HG02884 (cell line): Measurements from ENCODE around the gene RAB44.

Source experiments
- ATAC-seq: cut with Tn5 transposase; IDR thresholded peaks from one replicate; pipeline ENCODE4 v1.9.1; 2021; ENCODE audit warnings: mild to moderate bottlenecking, moderate library complexity; ENCODE audit not compliant: unreplicated experiment

The RAB44 gene

DNA sequence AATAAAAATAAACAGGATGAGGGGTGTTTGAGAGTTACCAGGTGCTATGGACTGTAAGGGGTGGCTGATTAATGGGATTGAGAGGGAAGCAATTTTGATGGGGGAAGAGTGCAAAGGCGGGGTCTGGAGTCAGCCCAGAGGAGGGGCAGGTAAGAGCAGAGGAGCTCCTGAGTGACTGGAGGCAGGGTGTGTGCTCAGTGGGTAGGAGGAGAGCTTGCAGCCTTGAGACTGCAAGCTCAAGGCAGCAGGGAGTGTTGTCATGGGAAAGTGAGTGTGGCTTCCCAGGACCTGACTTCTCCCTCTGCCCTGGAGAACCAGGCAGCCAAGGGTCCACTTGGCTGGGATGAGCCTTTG lies 54.2 kb downstream of the RAB44 start:
- no peak for ATAC-seq

DNA sequence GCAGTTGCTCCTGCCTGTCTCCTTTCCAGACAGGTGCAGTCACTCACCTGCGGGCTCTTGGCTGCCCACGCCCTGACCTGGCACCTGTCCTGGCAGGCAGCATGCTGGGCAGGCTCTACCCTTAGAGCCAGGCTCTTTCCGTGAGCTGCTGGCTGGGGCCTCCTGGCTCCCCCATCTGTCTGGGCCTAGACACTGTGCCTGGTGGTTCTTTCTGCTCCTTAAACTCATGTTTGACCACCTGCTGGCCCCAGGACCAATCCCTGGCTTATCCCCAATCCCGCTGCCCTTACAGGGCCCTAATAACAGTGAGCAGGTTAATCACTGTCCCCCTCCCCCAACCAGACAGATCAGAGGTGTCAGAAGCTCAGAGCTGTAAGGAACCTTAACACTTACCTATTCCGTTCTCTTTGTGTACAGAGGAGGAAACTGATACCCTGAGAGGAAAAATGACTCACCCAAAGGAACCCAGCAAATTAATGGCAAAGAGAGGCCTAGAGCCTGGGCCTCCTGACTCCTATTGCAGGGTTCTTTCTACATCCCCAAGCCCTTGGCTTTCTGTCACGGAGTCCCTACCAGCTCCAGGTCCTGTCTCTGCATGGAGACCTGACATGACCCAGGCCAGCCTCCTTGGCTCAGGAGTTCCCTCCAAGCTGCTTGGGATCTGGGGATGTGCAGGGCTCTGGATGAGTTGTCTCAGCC lies 54.7 kb downstream of the RAB44 start:
- ATAC-seq = no peak

DNA sequence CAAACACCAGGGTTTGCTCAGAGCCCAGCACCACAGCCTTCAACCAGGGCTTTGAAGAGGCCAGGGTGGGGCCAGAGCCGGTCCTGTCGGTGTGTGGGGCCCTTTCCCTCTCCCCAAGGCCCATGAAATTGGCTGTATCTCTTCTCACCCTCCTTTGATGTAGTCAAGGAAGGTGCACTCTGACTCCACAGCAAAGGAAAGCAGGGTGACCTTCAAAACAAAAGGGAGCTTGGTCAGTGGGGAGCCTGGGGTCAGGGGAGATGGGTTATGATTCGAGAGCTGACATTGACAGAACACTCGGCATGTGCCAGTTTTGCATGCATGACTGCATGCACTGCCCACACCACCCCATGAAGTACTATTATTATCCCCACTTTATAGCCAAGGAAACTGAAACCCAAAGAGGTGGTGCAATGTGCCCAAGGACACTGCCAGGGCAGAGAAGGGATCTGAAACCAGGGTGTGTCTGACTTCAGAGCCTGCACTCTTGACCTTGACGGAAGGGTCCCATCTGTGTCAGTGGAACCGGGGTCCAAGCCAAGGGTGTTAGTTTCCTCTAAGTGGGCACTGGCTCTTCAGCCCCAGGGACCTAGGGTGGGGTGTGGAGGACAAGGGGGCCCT lies 55.4 kb downstream of the RAB44 start:
- no peak for ATAC-seq

GRCh38 chr6:36753671-36754405 lies 56.2 kb downstream of the RAB44 start:
- ATAC-seq = no peak

GRCh38 chr6:36754582-36755434 lies 57.2 kb downstream of the RAB44 start:
- no peak for ATAC-seq

GRCh38 chr6:36755435-36756348 lies 58.1 kb downstream of the RAB44 start:
- peak; percentile 44 for ATAC-seq

DNA sequence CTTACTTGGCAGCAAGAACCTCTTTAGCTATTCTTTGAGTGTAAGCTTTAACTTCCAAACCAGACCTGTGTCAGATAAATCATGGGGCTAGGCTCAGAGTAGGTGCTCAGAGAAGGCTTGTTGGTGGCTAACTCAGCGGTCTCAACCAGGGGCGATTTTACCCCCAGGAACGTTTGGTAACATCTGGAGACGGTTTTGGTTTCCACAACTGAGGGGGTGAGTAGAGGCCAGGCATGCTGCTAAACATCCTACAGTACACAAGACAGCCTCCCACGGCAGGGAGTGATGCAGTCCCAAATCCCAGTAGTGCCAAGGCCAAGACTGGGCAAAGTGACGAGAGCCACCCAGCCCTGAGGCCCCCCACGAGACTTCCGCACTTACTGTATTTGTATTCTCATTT lies 59.2 kb downstream of the RAB44 start:
- ATAC-seq = no peak

DNA sequence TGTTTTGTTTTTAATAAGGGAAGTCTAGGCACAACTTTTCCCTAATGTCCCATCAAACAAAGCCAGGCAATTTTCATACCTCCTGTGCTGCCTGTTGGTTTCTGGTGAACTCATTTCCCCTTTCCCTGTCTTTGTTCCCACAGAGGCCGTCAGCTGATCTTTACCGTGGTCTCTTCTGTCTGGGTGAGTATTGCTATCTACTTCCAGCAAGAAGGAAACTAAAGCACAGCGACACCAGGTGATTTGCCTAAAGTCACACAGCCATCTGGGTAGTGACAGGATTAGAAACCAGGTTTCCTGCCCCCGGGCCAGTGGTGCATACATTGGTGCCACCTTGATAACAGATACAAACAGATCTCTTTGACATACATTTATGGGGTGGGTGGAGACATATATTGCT lies 59.6 kb downstream of the RAB44 start:
- ATAC-seq = no peak

DNA sequence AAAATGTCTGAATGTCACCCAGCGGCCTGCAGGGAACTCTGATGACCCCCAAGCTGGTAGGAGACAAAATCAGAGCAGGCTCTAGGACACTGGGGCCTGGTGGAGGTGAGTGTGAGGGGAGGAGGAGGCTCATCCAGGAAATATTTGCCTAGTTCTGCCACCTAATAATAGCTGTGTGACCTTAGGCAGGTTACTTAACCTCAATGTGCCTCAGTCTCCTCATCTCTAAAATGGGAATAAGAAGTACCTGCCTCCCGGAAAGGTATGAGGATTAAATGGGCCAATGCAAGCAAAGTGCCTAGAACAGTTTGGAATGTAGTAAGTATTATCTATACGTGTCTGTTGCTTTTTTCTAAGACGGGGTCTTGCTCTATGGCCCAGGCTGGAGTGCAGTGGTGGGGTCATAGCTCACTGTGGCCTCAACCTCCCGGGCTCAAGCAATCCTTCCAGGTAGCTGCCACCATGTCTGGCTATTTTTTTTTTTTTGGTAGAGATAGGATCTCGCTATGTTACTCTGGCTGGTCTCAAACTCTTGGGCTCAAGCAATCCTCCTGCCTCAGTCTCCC lies 60.4 kb downstream of the RAB44 start:
- no peak for ATAC-seq

DNA sequence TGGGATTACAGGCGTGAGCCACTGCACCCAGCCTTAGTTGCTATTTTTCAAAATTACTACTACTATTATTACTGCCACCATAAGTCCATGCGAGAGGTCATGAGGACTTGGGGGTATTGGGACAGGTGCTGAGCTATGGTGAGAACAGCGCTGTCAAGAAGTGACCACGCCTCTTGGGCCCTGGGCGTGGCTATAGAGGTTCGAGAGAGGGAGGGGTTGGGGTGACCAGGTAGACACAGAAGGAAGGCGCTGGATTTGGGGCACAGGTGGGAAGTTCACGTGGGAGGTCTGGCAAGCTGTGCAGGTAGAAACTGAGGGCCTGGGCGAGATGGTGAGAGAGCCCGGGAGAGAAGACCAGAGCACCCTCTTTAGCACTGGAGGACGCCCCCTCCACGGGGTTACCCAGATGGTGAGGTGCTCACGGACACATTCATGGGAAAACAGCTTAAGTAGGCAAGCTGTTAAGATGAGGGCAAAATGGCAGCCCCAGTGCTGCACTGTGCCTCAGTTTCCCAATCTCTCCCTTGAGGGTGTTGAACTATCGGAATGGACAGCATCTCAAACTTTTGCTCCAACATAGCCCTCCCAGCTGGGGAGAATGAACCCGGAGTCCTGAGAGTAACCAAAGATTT lies 61.0 kb downstream of the RAB44 start:
- no peak for ATAC-seq

DNA sequence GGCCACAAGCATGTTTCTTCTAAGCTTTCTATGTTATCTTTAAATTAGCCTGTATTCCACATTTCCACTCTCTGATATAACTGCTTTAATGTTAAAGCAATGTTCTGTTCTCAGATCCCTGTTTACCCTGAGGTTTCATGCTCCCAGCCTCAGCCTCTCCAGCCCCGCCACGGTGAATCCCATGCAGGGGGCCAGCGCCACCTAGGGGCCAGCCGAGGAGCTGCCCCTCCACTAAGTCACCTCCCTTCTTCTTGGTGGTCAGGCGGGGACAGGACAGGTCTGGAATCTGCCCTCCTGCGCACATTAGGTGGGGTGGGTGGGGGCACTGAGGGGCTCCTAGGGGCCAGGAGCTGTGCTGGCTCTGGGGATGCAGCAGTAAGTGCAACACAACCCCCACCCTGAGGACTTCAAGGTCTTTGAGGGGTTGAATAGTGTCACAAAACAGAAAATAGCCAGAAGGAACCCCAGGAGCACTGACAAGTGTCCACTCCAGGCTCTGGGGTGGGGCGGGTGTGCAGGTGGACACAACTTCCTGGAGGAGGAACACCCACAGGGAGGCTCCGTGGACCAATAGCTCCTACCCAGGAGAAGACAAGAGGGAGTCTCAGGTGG lies 61.6 kb downstream of the RAB44 start:
- ATAC-seq = no peak

DNA sequence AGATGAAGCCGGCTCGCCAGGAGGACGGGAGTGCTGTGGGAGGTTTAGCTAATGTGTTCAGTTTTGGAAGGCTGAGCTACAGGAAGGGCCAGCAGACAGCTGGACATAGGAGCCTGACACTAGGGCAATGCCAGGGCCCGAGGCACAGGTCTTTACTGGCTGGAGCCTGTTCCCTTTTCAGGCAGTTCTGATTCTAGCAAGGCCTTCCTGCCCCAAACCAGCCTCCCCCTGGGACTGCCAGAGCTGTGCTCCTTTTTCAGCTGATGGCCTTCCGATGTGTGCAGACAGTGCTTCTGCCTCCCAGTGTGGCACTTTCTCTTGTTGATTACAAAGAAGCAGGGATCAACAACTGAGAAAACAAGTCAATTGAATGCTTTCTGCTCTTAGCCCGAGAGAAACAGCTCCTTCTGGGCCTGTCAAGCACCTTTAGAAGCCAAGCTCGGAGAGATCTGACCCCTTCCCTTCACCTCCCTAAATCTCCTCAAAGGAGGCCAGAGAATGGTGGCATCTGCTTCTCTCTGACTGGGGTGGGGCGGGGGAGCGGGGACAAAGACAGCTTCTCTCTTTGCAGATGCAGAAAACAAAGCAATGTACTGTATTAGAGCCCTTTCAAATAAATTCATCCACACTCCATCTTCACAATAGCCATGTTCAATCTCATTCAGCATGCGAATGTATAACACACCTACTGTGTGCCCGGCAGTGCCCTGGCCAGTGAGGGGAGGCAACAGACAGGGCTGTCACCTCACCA lies 63.2 kb downstream of the RAB44 start:
- ATAC-seq = no peak

DNA sequence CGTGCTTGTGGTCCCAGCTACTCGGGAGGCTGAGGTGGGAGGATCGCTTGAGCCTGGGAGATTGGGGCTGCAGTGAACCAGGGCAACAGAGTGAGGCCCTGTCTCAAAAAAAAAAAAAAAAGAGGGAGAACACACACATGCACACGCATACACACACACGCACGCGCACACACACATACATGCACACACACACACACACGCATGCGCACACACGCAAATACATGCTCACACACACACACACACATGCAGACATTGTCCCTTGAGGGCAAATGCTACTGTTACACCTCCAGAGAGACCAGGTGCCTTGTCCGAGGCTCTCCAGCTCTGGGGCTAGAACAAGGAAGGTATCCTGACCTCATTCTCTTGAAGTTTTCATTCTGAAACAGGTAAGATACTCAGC lies 64.5 kb downstream of the RAB44 start:
- ATAC-seq = no peak

DNA sequence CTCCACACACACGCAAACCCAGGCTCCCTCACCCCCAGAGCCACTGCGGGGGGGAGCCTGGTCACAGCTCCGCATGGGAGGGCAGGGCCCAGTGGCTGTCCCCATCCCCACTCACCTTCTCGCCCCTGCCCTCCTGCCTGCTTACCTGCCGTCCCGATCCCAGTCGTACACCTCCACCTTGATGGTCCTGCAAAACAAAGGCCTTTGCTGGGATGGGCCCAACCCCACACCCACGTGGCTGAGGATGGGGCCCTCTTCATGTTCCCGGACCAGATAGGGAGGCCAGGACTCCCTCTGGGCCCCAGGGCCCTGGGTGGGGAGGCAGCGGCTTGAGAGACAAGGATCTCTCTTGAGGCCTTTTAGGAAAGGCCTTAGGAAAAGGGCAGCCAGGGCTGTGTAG lies 67.6 kb downstream of the RAB44 start:
- no peak for ATAC-seq

DNA sequence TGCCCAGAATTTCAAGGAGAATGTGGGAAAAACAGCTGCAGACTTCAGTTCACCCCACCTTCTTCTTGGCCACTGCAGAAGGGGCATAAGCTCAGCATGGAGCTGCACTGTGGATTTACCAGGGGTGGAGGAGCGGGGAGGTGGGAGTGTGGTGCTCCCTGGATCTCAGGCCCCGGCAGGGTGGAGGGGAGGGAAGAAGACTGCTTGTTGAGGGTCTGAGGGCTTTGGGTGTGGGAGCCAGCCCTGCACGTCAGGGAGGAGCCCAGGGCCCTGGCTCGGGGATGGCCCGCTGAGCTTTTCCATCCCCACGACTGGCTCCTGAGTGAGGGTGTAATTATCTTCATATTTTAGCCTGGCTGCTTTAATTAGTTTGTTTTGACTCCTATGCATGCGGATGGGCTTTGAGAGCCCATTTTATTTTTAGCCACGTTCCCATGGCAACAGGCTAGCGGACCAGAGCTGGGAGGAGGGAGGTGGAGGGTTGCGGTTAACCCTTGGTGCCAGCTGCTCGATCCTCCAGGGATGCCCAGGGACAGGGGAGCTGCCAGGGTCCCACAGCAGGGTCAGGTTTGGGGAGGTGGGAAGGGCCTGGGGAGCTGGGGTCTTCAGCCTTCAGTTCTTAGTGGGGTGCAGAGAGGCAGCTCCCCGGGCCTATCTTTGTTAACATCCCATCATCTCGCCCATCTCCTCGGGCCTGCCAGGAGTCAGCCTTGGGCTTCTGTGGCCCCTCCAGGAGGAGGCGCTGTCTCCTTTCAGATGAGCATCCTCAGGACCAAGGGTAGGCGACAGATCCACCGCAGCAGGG lies 68.2 kb downstream of the RAB44 start:
- ATAC-seq = no peak

GRCh38 chr6:36766399-36766945 lies 68.8 kb downstream of the RAB44 start:
- no peak for ATAC-seq

GRCh38 chr6:36769183-36769675 lies 71.6 kb downstream of the RAB44 start:
- ATAC-seq = no peak
